ENCODE results near the gene ZNRF3. TPM values are rescaled to one million over a fixed set of nuclear protein-coding genes. Genes with fewer than 3 reads are reported as not detected.

Gene ZNRF3
- total and polyA plus RNA-seq, 8 donors: 2.4 to 6.8 (median 3.9) TPM

DNA sequence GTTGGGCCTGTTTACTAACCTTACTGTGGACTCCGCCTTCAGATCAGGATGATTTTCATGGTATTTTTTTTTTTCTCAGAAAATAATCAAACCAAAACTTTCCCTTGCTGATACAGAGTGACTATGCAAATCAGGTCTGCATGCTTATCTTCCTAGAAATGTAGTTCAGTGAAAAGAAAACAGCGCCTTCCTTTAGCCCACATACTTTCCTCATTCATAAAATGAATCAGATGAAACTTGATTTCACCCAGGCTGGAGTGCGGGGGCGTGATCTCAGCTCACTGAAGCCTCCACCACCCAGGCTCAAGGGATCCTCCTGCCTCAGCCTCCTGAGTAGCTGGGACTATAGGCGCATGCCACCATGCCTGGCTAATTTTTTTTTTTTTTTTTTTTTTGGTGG is 26.0 kb downstream of the ZNRF3 start:
- DNase-seq (no peak), ATAC-seq (no peak), FAIRE-seq (no peak)
- H3K36me3 ChIP-seq: no peaks in the 10 kb centered on the region
- peaks cover 15 to 42% (median 37%) of the 10 kb centered on the region in 3 donors for H3K4me1 ChIP-seq
- 92 to 94% methylated on average over 5 of the region's 5 CpGs for WGBS, 2 donors
- no peaks in the 10 kb centered on the region for H3K27me3 ChIP-seq
- no peak overlapping the region for H3K4me3 ChIP-seq
- intact Hi-C loops (cut with DNase I): no loop called here
- no peak overlapping the region for H3K27ac ChIP-seq
- H3K9me3 ChIP-seq: no peaks in the 10 kb centered on the region
- TF ChIP-seq, protein P1, sequence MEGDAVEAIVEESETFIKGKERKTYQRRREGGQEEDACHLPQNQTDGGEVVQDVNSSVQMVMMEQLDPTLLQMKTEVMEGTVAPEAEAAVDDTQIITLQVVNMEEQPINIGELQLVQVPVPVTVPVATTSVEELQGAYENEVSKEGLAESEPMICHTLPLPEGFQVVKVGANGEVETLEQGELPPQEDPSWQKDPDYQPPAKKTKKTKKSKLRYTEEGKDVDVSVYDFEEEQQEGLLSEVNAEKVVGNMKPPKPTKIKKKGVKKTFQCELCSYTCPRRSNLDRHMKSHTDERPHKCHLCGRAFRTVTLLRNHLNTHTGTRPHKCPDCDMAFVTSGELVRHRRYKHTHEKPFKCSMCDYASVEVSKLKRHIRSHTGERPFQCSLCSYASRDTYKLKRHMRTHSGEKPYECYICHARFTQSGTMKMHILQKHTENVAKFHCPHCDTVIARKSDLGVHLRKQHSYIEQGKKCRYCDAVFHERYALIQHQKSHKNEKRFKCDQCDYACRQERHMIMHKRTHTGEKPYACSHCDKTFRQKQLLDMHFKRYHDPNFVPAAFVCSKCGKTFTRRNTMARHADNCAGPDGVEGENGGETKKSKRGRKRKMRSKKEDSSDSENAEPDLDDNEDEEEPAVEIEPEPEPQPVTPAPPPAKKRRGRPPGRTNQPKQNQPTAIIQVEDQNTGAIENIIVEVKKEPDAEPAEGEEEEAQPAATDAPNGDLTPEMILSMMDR (IDR thresholded peaks at IDR 0.05): no peak

DNA sequence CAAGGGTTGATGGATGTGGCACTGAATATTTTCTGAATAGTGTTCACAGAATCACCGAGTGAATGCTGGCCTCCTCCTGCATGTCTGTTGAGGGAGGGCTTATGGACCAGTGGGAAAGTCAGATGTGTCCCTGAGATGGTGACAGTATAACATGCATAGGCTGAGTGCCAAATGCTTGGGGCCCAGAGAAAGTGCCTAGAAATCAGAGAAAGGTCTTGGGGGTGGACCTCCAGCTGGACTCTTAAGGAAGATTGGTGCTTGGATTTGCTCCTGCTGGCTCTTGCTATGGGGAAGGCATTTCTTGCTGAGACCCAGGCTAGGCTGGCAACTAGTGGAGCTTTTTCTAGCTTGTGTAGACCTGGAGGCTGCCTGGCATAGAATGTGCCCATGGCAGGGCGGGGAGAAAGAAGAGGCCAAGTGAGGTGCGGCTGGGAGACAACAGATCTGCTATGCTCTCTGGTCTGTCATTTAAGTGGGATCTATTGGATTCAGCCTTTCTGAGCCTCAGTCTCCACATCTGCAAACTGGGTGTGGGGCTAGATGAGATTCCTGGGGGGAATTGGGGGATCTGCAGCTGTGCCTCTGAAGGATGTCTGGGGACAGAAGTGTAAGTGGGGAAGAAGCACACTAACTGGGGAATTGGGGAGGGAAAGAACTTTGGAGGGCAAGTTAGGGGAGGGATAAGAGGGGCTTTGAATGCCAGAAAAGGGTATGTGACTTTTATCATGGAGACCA is 27.4 kb downstream of the ZNRF3 start:
- no peak for FAIRE-seq
- 73 to 77% methylated on average over 3 of the region's 3 CpGs for WGBS, 2 donors
- no peaks in the 10 kb centered on the region for H3K36me3 ChIP-seq
- intact Hi-C loops (cut with DNase I): no loop called here
- peak overlapping the region; percentile 1 to 67 (median 62) for H3K27ac ChIP-seq
- H3K9me3 ChIP-seq: no peaks in the 10 kb centered on the region
- no peaks in the 10 kb centered on the region for H3K27me3 ChIP-seq
- DNase-seq: no peak
- TF ChIP-seq, protein P1 (IDR thresholded peaks at IDR 0.05): no peak
- peaks cover 9 to 29% (median 24%) of the 10 kb centered on the region in 3 donors for H3K4me1 ChIP-seq
- ATAC-seq: no peak
- no peak overlapping the region for H3K4me3 ChIP-seq

DNA sequence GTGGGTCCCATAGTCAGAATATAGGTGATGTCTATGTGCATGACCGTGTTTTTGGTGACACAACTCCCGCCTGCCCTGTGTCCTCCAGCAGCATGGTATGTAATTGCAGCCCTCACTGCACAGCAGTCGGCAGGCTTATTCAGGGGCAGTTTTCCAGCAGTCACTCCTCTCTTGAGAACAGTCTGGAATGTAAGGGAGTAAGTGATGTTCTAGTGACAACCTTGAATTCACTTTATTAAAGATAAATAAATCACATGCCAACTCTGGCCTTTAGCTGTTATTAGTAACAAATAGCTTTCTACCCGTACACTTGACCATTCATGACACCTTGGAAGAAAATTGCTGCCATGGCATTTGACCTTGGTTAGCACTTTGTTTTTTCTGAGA is 27.9 kb downstream of the ZNRF3 start:
- no peak for DNase-seq
- Histone ChIP-seq H3K36me3 (no peaks in the 10 kb centered on the region), H3K4me3 (no peak overlapping the region), H3K27ac (peak overlapping the region; percentile 1 to 67 (median 62)), H3K4me1 (peaks cover 9 to 29% (median 24%) of the 10 kb centered on the region in 3 donors), H3K9me3 (no peaks in the 10 kb centered on the region), H3K27me3 (no peaks in the 10 kb centered on the region)
- peak; percentile 19 to 62 (median 40) for ATAC-seq
- intact Hi-C loops (cut with DNase I): no loop called here
- FAIRE-seq: no peak
- 44 to 46% methylated on average over 4 of the region's 4 CpGs for WGBS, 2 donors
- TF ChIP-seq, protein P1 (IDR thresholded peaks at IDR 0.05): no peak

DNA sequence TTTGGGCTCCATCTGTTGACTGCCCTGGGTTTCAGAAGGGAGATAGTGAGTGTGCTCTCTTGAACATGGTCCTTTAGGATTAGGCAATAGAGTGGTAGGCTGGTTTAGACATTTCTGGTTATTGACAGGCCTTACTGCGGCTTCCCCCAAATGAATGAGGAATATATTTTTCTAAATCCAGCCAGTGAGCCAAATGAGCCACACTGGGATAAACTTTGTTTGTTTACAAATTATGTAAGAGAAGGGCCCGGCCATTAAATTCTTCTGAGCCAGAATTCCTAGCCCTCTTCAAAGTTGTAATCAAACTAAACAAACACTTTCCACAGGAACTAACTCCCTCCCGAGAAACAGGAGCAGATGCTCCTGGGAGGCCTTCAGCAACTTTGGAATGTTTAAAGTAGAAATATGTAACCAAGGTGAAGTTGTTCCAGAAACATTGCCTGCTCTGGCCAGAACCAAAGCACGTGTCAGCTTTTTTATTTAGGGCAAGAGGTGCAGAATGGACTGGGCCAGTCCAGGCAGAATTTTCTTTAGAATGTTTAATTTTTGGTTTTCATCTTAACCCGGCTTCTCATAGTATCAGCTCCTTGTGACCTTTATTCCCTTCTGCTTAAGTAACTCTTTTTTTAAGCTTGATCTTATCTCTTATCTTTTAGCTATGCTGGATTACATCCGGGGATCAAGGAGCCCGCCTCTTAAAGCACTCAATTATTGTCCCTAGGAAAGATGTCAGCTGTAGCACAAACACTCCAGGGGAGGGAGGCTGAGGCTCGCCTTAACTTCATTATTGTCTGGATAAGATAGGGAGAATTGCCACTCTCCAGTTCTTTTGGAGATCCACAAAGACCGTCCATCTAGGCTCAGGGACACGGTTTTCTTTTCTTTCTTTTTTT is 28.7 kb downstream of the ZNRF3 start:
- H3K27me3 ChIP-seq: no peaks in the 10 kb centered on the region
- no peak overlapping the region for H3K4me3 ChIP-seq
- WGBS, 2 donors: 13 to 15% methylated on average over 10 of the region's 10 CpGs
- no peak for FAIRE-seq
- TF ChIP-seq, protein P1 (IDR thresholded peaks at IDR 0.05): no peak
- no peak for DNase-seq
- peak overlapping the region; percentile 1 to 67 (median 62) for H3K27ac ChIP-seq
- H3K36me3 ChIP-seq: no peaks in the 10 kb centered on the region
- no peaks in the 10 kb centered on the region for H3K9me3 ChIP-seq
- intact Hi-C loops (cut with DNase I): no loop called here
- peaks cover 9 to 29% (median 24%) of the 10 kb centered on the region in 3 donors for H3K4me1 ChIP-seq
- ATAC-seq: peak; percentile 49 to 75 (median 64)
